Anterior cingulate cortex (tissue), 58 donors: ENCODE results near the gene LRRC63.
A peak's percentile ranks its signal among the peaks of the same experiment; 100 is the strongest.
"Not testable (repeated sequence)": the region's sequence is repeated elsewhere in the genome, so short reads cannot be mapped to it uniquely, and the experiment has no call there.

Experiments used
- DNase-seq, 58 donors: peaks; one replicate each; lab custom pipeline; 2025; lab: John Stamatoyannopoulos, UW

LRRC63 gene, protein sequence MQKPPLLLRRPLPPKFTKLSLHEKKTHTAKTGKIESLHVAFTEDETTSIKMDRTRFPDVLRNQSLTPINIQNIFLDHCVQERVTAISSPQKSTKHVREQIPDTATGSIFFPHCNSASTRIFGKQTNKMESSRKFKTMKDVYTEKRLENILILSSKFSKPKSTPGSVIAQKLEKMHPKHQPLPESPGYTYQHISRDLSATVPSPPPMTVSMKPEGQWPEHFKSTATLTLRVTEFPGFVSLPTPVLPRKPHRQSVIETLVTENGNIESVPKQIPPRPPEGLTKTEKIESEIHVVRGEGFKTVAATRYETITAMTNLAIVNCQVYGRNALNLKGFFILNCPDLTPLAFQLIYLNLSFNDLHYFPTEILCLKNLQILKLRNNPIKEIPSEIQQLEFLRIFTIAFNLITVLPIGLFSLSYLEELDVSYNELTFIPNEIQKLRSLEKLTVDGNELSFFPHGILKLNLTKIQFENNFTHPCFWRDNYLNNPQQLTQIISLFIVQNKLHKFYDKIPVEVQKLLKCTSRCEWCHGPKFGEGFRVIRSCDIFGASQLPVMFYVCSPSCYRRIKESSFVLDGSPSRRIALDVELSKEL

DNA sequence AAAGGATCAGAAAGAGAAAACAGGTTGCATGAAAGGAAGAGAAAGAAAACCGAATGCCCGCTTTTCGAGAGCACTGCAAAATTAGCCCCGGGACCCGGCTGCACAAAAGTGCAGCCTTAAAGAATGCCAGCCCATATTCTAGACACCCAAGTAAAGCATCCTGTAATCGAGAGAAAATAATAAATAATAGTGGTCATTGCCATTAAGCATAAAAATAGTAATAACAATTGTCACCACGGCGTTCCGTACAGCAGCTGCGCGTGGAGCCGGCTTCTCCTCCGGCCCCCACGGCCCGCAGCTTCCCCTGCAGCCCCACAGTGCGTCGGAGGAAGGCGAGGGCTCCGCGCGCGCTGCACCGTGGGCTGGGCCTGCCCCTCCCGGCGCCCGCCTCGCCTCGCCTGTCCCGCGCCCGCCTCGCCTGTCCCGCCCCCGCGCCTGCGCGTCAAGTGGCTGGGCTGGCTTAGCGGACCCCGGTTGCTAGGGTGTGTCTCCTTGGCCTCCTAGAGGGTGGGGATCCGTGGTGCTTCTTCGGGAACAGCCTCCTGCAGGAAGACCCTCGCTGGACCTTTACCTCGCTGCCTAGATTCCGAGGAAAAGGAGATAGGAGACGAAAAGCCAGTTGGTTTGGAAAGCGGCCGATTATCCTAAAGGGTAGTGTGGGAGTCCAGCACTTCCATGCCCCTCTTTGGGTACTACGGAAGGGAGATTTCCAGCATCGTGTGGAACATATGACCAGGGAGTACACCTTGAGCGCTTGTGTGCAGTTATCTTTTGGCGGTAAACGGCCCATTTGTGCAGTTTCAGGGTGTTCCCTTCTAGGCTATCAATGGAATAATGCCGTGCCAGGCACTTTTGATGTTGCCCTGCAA is at the start of gene LRRC63:
Gene LRRC63, plus strand, starts transcription at position 446 of the 869 bp plus-strand sequence. CDS start 1,107 bp downstream, outside the sequence.
- DNase-seq, result peak; percentile 5 to 86 (median 70)

DNA sequence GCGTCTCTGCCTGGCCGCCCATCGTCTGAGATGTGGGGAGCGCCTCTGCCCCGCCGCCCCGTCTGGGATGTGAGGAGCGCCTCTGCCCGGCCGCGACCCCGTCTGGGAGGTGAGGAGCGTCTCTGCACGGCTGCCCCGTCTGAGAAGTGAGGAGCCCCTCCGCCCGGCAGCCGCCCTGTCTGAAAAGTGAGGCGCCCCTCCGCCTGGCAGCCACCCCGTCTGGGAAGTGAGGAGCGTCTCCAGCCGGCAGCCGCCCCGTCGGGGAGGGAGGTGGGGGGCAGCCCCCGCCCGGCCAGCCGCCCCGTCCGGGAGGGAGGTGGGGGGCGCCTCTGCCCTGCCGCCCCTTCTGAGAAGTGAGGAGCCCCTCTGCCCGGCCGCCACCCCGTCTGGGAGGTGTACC is 49.0 kb upstream of the LRRC63 start:
- not testable (repeated sequence) for DNase-seq

DNA sequence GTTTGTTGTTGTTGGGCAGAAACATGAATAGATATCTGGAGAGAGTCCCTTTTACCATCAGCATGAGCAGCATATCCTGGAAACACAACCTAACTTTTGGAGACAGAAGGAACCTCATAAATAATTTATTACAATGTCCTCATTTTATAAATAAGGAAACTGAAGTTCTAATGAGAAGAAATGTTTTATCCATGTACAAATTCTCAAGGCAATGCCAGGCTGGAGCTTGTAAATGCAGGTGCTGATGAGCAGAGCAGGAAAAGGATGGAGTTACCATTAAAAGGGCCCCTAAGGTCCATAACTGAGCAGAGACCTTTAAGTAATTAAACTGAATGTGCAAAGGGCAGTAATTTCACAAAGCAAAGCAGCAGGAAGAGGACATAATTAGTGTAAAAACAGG is 47.1 kb upstream of the LRRC63 start:
- DNase-seq, result no peak

DNA sequence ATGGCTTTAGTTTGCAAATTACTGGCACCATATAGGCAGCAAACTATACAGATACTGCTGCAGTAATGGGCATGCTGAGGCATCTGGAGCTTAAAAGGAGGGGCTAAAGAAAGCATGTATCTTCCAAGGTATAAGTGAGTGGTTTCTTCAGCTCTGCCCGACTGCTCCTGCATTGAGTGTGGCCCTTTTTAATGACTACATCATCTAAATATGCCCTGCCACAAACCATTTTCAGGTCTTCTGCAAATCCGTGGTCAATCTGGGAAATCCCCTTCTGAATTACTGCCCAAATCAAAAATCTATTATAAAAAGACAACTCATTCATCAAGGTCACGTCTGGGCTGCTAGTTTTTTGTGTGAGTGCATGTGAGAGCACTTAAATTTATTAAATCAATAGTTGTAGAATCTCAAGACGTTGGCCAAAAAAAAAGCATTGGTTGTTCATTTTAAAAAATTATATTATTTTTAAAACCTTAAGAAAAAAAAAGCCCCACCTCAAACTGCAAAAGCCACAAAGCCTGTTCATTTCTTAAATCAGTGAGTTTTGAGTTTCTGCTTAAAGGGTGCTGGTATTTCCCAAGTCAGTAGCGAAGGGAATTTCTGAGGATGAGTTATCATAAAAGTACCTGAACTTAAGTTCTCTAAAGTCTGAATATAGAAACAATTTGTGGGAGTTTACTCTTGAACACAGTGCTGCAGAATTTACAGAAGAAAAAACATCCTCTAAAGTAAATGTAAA is 46.1 kb upstream of the LRRC63 start:
- no peak for DNase-seq

DNA sequence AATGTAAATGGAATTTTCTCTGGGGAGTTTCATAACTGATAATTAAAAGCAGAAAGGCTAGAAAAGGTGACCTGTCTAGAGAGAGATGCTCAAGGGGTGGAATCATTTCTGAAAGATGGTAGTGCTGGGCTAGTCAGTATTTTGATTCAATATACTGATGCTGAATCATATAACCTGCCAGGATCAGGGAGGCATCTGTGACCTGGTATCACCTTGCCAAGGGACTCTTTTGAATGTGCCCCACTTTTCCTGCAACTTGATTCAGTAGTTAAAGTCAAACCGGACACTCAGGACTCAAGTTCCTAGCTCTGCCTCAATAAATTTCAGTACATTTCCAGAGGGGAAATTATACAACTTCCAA is 45.5 kb upstream of the LRRC63 start:
- DNase-seq, result no peak

DNA sequence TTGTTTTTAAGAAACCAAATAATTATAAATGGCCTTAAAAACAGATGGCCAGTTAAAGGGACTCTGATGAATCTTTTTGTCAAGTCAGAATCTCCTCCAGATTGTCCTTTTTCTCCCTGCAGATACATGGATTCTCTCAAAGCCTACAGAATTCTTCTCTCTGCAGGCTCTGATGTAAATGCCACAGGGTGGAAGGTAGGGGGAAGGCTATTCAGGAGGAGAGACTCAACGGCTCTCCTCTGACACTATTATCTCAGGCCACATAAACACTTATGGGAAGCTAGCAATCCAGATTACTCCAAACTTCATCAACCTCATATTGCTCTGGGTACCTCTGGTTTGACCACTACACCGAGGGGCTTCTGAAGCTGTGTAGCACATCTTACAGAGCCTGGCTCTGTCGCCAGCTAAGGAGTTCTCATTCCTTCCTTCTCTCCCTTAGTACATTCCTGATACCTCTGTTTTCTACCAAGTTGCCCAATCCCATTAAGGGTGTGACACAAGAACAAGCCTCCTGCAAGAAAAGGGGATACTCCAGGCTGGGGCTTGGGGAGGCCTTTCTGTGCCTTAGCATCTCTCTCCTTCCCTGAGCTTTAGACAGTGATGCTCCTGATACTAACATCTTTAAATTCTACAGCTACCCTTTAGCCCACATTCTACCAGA is 44.6 kb upstream of the LRRC63 start:
- DNase-seq, result no peak

DNA sequence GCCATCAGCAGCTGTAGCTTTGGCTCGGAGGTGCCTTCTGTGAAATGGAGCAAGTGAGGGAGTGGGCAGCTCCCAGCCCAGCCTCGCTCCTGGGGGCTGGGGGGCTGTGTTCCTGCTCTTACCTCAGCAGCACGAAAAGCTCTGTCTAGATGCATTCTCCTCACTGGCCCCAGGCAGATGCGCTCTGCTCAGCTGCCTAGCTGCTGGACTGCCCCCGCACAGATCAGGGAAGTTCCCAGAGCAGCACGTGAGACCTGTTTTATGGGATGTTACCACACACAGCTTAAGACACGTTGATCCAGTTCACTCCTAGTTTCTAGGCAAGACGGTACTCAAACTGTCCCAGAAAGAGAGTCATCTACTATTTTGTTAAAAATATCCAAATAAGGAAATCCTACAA is 43.4 kb upstream of the LRRC63 start:
- no peak for DNase-seq

DNA sequence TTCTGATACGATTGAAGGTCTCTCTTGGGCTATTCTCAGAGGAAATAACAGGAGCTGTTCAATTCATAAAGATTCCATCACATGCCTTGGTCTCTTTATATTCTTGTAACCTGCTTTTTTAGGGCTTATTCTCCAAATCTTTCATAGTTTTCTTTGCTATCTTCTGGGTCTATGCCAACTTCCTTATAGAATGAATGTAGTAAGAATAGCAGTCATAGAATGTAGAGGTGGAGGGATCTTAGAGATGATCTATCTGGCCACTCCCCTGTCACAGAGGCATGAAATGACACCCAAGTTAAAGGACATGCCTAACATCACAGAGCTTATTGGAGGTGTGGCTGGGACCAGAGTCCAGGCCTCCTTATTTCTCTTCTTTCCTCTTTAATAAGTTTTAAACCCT is 42.9 kb upstream of the LRRC63 start:
- no peak for DNase-seq

DNA sequence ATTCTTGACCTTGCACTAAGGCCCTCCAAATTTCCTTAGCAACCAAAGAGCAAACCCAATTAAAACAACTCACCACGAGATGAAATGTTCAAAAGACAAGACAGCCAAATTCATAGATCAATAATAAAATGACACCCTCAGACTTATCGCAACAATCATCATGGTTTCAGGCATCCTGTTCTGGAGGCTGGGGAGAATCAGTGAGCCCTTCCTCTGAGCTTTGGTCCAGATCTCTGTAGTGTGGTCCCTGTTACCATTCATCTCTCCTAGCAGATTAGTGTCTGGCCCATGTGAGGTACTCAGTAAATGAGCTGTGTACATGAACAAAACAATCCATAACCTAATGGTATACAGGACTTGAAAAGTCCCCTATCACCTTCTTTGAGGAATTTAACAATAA is 42.0 kb upstream of the LRRC63 start:
- no peak for DNase-seq

DNA sequence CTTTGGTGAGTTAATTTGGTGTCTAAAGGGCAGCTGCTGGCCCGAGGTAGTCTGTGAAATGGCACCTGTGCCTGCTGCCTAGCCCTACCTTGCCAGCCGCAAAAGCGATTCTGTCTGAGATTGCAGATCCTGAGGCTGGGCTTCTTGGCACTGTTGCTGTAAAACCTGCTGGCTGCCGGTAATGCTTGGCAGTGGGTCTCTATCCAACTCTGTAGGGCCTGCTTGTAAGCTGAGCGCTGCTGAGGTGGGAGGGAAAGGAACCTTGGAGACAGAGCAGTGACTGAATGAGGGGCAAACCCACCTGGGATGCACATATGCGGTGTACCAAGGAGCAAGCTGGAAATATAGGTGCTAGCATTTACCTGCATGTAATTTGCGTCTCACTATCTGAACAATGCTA is 41.5 kb upstream of the LRRC63 start:
- DNase-seq, result no peak

DNA sequence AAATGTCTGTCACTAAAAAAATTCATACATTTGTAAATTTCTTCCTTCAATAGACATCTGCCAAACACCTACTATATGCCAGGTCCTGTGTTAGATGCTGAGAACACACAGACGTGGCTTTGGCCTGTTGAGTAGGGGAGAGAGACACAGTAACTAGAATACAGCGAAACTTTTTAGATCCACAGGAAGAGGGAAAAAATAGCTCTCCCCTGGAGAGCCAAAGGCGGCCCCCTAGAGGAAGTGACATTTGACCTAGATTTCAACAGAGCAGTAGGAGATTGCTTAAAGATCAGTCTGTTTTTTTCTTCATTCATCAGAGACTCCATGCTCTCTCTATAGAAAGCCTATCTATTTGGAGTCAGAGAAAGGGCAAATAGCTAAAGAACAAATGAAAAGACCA is 41.0 kb upstream of the LRRC63 start:
- peak in 1 of 58 donors; percentile 8 for DNase-seq

DNA sequence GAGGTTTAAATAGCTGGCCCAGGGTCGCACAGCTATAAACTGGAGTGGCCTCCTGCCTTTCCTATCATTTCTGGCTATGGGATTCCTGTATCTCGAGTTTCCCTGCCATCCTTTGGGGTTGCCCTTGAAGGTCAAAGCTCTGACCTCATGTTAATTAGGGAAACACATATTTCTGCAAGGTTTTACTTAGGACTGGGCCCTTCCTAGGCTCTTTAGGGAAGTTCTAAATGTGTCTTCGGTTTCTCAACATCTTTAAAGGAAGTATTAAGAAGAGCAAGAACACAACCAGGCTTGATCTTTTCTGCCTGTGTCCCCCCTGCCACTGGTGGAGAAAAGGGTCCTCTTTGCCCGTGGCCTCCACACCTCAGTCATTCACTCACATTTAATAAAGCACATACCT is 40.5 kb upstream of the LRRC63 start:
- DNase-seq, result no peak

DNA sequence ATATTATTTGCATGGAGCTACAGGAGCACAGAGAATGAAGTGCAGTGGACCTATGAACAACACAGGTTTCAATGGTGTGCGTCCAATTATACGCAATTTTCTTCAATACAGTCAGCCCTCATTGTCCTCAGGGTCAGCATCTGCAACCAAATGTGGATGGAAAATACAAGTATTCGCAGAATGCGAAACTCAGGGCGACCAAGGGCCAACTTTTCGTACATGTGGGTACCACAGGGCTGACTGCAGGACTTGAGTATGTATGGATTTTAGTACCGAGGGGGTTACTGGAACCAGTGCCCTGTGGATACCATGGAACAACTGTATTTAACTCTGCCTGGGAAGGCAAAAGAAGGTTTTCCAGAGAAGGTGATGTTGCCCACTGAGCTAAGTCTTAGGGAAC is 40.0 kb upstream of the LRRC63 start:
- no peak for DNase-seq

DNA sequence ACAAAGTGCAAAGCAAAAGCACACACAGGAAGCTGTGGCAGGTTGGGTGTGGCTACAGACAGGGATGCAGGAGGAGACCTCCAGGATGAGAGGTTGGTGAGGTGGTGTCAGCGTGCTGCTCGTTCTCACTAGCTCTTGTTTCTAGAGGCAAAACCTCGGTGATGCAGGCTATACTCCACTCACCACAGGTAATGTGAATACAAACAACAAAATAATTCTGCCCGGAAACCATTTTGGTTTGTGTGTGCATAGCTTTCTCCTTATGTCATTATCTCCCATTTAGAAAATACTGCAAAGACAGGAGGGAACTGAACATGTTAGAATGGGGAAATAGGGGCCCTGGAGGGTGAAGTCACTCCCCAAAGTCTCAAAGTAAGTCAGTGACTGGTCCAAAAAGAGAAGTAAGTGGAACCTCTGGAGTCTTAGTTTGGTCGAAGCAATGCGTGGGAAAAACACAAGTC is 39.2 kb upstream of the LRRC63 start:
- DNase-seq, result peak in 1 of 58 donors; percentile 6

DNA sequence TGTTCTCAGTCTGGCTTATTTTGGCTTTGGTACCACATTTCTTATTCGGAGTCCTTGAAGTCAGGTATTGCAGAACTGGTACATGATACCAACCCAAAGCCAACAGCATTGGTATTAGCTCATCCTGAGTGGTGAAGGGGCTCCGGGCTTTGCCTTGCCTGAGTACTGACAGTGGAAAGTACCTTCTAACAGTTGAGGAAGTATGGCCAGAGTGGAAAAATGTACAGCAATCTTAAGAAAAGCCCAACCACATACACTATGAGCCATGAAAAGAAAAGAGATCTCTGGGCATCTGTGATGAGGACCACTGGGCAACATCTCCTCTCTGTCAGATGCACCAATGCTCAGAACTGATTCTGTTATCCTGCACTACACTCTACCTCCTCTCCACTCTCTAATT is 38.1 kb upstream of the LRRC63 start:
- no peak for DNase-seq

DNA sequence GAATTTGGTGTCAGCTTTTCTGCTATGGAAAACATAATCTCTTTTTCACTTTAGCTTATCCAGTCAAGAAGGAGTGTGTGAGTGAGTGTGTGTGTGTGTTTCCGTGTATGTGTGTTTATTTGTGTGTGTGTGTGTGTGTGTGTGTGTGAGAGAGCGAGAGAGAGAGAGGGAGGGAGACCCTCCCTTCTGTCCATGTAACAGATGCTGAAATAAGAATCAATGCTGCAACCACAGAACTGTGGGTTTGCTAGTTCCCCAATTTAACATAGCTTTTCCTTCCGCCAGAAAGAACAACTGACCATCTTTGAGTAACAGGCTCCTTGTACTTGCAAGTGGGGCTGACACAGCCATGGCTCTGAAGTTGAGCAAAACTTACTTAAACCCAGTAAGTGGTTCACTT is 35.0 kb upstream of the LRRC63 start:
- DNase-seq, result peak in 1 of 58 donors; percentile 55

DNA sequence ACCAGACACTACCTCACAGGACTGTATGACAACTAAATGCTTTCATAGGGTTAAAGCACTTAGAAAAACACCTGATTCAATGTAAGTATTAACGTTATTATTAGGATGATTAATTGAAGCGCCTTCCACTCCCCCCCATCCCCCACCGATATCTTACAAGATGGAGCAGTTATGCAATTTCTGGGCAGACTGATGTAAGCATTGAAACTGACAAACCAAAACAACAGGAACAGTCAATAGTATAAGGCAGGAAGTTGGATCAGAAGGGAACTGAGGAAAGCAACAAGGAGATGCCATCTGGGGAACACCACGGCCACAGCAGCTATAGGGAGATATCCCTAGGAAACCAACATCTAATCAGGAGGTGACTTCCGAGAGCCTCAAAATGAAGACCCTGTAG is 33.6 kb upstream of the LRRC63 start:
- no peak for DNase-seq

DNA sequence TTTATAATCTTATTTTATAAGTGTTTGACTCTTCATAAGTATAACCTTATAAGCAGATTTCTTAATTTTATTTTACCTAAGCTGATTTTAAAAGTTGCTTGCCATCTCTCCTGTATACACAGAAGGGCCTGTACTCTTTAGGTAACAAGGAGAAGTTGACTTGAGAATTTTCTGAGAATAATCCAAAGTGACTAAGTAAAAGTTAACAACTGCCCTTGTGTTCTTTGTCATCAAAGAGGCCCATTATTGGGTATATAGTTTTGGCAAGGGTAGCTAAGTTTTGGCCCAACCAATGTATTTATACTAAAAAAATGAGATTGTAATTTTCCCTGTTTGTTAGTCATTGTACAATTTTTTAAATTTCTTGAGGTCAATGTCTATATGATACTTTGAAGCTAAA is 32.9 kb upstream of the LRRC63 start:
- DNase-seq, result no peak

DNA sequence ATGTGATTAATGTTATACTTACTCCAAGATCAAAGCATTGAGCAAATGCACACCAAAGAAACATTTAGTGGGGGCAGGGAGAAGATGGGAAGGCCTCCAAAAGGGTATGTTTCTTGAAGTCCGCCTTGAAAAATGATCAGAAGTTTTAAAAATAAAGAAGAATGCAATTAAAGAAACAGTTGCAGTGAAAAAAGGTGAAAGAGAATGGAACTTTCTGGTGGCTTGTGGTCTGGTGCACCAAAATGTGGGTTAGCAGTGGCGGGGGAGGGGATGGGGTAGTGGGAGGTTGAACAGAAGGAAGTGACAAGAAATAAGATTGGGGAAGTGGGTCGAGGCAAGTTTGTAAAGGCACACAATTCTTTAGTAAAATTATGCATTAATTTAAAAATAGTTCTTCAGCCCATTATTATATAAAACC is 32.2 kb upstream of the LRRC63 start:
- peak in 1 of 58 donors; percentile 22 for DNase-seq
